SK-N-MC (cell line): ENCODE data around the gene GPC3.

Experiments
- EZH2 ChIP-seq: fragments of 200-600 bp; sonication (generic); IDR thresholded peaks from one replicate; pipeline ENCODE4 v1.6.1; 2017; ENCODE audit warnings: antibody characterized with exemption
- POLR2AphosphoS5 ChIP-seq: IDR thresholded peaks from 2 replicates; pipeline ENCODE4 v1.6.1; 2012; ENCODE audit warnings: mild to moderate bottlenecking, low read depth, low read length, borderline replicate concordance

DNA sequence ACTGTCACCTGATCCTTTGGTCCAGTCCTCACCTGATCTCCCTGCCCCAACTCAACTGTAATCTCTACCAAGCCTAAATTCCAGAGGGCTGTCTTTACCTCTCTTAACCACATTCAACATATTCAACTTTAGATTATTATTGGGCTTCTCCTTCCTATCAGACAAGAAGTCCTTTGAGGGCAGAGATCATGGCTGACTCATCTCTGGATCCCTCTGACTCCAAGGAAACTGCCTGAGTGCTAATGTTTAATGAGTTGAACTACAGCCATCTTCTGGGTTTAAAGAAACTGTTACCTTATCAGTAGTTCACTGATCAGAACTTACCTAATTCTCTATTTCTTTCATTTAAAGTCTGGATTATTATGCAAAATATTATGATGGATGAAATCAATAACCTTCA, 135.7 kb downstream of the GPC3 start:
- TF ChIP-seq POLR2AphosphoS5: no peak
- no peak for TF ChIP-seq EZH2
